Spleen (tissue), 11 donors: ENCODE measurements around the gene VASN. TPM values are rescaled to one million over a fixed set of nuclear protein-coding genes. Genes with fewer than 3 reads are reported as not detected.

ENCODE experiments used
- DNase-seq: peaks from one replicate; pipeline ENCODE4 v3.0.0-alpha.2; 2020
- H3K27ac ChIP-seq, 8 donors: fragments of 200-600 bp; sonication (generic) in 7 of 8; 1 replicate in 4 of 8; 2 replicates in 4 of 8; pipeline versions ENCODE4 v1.5.0 to v1.8.0; 2016 to 2021; ENCODE audit warnings: inconsistent platforms in 4 of 8, mild to moderate bottlenecking in 4 of 8, moderate library complexity in 1 of 8
- H3K27me3 ChIP-seq, 7 donors: fragments of 200-600 bp; sonication (generic) in 6 of 7; replicated peaks in 1 of 7; 1 replicate in 4 of 7; 2 replicates in 3 of 7; pipeline versions ENCODE4 v1.5.0 to v1.8.0; 2016 to 2021; ENCODE audit warnings: inconsistent platforms in 3 of 7, mild to moderate bottlenecking in 1 of 7
- H3K36me3 ChIP-seq, 6 donors: fragments of 200-600 bp; sonication (generic) in 5 of 6; 1 replicate in 4 of 6; 2 replicates in 2 of 6; pipeline versions ENCODE4 v1.5.0 to v1.8.0; 2016 to 2021; ENCODE audit warnings: inconsistent platforms in 2 of 6
- H3K4me1 ChIP-seq, 6 donors: fragments of 200-600 bp; sonication (generic) in 5 of 6; 1 replicate in 3 of 6; 2 replicates in 3 of 6; pipeline versions ENCODE4 v1.5.0 to v1.8.0; 2016 to 2021; ENCODE audit warnings: inconsistent platforms in 3 of 6
- H3K4me3 ChIP-seq, 8 donors: fragments of 200-600 bp; sonication (generic) in 7 of 8; 1 replicate in 4 of 8; 2 replicates in 4 of 8; pipeline versions ENCODE4 v1.5.0 to v1.8.0; 2016 to 2021; ENCODE audit warnings: inconsistent platforms in 4 of 8, mild to moderate bottlenecking in 4 of 8, moderate library complexity in 2 of 8
- H3K9me3 ChIP-seq, 8 donors: fragments of 200-600 bp; sonication (generic) in 7 of 8; 1 replicate in 4 of 8; 2 replicates in 4 of 8; pipeline versions ENCODE4 v1.5.0 to v1.8.0; 2016 to 2021; ENCODE audit warnings: inconsistent platforms in 4 of 8
- POLR2A ChIP-seq, 3 donors: fragments of 450-650 bp; IDR thresholded peaks; one replicate each; pipeline ENCODE4 v1.5.1; 2017; ENCODE audit warnings: antibody characterized with exemption in 3 of 3, mild to moderate bottlenecking in 1 of 3
- POLR2AphosphoS5 ChIP-seq, 3 donors: sonication (generic); formaldehyde crosslinking; IDR thresholded peaks; one replicate each; pipeline ENCODE4 v1.5.1; 2017; ENCODE audit warnings: antibody characterized with exemption in 3 of 3
- WGBS, 5 donors: extraction: QIAGEN DNeasy Blood & Tissue Kit in 3 of 5; methylation state at CpG; one replicate each; pipeline versions ENCODE4 v1.1.5 to v1.1.7; 2013 to 2018; 5-methylcytosine and 5-hydroxymethylcytosine counted together
- intact Hi-C: fragments of 100-400 bp; cut with DNase I; formaldehyde crosslinking; loops from one replicate; pipeline ENCODE4 v1.15.0; 2023; ENCODE audit warnings: low total_unique reads
- polyA plus RNA-seq, 3 donors: library from polyadenylated mRNA; stranded (reverse); fragments of 200-250 nt; gene quantifications; one replicate each; pipeline ENCODE4 v1.2.1, GENCODE V29; 2013
- total RNA-seq, 7 donors: library from RNA; depleted of rRNA in 3 of 7; stranded (reverse); fragments of >200 nt in 3 of 7; fragmentation: NEBNext Ultra II Directional in 4 of 7; extraction: Animal tissue kit (Norgen Biotek cat#: 25700) in 4 of 7; gene quantifications; one replicate each; pipeline versions ENCODE4 v1.1.0 to v1.2.1, GENCODE V29; 2016 to 2021
- TF ChIP-seq, protein P1 (sequence below), 11 experiments: fragments of 200-600 bp in 7 of 11; fragments of 450-650 bp in 4 of 11; sonication (generic) in 4 of 11; IDR thresholded peaks in 8 of 11; conservative IDR thresholded peaks in 3 of 11; 1 replicate in 7 of 11; 2 replicates in 4 of 11; pipeline versions ENCODE4 v1.4.0 to v1.8.0; 2016 to 2021; ENCODE audit warnings: antibody characterized with exemption in 11 of 11, inconsistent platforms in 4 of 11, mild to moderate bottlenecking in 1 of 11
- donor health status: healthy with polysubstance abuse.
- donor health status: DM: no; HTN: no; CAD: no; lungs with moderate emphysema.
- donor health status: DM: no; HTN: no; CAD: no.
- donor health status: Bipolar disorder and iron deficiency.
- donor health status: healthy.
- donor health status: DM: no; HTN: no; CAD: no.
- donor health status: DM: yes; HTN: yes; CAD: no.

VASN gene
- total and polyA plus RNA-seq, 10 donors = 2.0 to 24.9 (median 11.2) TPM

DNA sequence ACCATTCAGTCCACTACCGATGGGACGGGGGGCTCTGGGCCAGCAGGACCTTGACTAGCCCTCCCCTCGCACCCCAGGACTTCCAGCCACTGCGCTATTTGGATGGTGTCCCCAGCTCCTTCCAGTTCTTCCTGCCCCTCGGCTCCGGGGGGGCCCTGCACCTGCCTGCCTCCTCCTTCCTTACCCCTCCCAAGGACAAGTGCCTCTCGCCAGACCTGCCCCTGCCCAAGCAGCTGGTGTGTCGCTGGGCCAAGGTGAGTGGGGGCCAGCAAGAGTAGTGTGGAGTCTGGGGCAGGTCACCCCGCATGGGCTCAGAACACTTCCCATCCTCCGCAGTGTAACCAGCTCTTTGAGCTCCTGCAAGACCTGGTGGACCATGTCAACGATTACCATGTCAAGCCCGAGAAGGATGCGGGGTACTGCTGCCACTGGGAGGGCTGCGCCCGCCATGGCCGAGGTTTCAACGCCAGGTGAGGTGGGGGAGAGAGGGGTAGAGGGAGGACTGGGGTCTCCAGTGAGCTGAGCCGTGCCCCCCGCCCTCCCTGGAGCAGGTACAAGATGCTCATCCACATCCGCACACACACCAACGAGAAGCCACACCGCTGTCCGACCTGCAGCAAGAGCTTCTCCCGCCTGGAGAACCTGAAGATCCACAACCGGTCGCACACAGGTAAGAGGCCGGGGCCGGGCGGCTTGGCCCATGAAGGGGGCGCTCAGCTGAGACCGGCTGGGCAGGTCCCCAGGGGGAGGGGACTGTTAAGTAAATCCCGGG lies 36.7 kb upstream of the VASN start:
- H3K36me3 ChIP-seq = peaks cover 0 to 67% (median 22%) of the 10 kb centered on the region in 6 donors
- no peak overlapping the region for H3K27ac ChIP-seq
- 87 to 94% (median 87%) methylated on average over 17 to 32 of the region's 32 CpGs for WGBS, 5 donors
- peaks cover 0 to 18% (median 12%) of the 10 kb centered on the region in 6 donors for H3K4me1 ChIP-seq
- H3K4me3 ChIP-seq = no peak overlapping the region
- intact Hi-C loops = loop anchor here (5.0 kb wide), 1 partner anchor 48 kb away; no protein-coding TSS in a partner anchor
- TF ChIP-seq POLR2AphosphoS5 (IDR thresholded peaks at IDR 0.05) = peak in 1 of 3 donors; percentile 25
- TF ChIP-seq, protein P1, sequence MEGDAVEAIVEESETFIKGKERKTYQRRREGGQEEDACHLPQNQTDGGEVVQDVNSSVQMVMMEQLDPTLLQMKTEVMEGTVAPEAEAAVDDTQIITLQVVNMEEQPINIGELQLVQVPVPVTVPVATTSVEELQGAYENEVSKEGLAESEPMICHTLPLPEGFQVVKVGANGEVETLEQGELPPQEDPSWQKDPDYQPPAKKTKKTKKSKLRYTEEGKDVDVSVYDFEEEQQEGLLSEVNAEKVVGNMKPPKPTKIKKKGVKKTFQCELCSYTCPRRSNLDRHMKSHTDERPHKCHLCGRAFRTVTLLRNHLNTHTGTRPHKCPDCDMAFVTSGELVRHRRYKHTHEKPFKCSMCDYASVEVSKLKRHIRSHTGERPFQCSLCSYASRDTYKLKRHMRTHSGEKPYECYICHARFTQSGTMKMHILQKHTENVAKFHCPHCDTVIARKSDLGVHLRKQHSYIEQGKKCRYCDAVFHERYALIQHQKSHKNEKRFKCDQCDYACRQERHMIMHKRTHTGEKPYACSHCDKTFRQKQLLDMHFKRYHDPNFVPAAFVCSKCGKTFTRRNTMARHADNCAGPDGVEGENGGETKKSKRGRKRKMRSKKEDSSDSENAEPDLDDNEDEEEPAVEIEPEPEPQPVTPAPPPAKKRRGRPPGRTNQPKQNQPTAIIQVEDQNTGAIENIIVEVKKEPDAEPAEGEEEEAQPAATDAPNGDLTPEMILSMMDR (IDR thresholded peaks at IDR 0.05 in 8 of 11, conservative IDR thresholded peaks at IDR 0.05 in 3 of 11) = no peak
- DNase-seq = no peak
- H3K9me3 ChIP-seq = no peaks in the 10 kb centered on the region
- peaks cover 0 to 12% (median 0%) of the 10 kb centered on the region in 7 donors for H3K27me3 ChIP-seq

DNA sequence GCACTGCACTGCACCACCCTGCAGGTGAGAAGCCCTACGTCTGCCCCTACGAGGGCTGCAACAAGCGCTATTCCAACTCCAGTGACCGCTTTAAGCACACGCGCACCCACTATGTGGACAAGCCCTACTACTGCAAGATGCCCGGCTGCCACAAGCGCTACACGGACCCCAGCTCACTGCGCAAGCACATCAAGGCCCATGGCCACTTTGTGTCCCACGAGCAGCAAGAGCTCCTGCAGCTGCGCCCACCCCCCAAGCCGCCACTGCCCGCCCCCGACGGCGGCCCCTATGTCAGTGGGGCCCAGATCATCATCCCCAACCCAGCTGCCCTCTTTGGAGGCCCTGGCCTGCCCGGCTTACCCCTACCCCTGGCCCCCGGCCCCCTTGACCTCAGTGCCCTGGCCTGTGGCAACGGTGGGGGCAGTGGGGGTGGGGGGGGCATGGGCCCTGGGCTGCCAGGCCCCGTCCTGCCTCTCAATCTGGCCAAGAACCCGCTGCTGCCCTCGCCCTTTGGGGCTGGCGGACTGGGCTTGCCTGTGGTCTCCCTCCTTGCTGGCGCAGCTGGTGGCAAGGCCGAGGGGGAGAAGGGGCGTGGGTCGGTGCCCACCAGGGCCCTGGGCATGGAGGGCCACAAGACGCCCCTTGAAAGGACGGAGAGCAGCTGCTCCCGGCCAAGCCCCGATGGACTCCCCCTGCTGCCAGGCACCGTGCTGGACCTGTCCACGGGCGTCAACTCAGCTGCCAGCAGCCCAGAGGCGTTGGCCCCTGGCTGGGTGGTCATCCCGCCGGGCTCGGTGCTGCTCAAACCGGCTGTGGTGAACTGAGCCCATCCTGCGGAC lies 34.7 kb upstream of the VASN start:
- DNase-seq = no peak
- Histone ChIP-seq H3K4me3 (no peak overlapping the region), H3K36me3 (peaks cover 0 to 87% (median 34%) of the 10 kb centered on the region in 6 donors), H3K4me1 (peaks cover 0 to 17% (median 10%) of the 10 kb centered on the region in 6 donors), H3K27ac (no peak overlapping the region), H3K9me3 (no peaks in the 10 kb centered on the region), H3K27me3 (peaks cover 0 to 12% (median 0%) of the 10 kb centered on the region in 7 donors)
- intact Hi-C loops = no loop called here
- WGBS, 5 donors = 90 to 95% (median 92%) methylated on average over 5 to 41 of the region's 41 CpGs
- TF ChIP-seq, protein P1 (IDR thresholded peaks at IDR 0.05 in 8 of 11, conservative IDR thresholded peaks at IDR 0.05 in 3 of 11) = no peak
- TF ChIP-seq POLR2AphosphoS5 (IDR thresholded peaks at IDR 0.05) = peak in 1 of 3 donors; percentile 36
- no peak for TF ChIP-seq POLR2A (IDR thresholded peaks at IDR 0.05)

DNA sequence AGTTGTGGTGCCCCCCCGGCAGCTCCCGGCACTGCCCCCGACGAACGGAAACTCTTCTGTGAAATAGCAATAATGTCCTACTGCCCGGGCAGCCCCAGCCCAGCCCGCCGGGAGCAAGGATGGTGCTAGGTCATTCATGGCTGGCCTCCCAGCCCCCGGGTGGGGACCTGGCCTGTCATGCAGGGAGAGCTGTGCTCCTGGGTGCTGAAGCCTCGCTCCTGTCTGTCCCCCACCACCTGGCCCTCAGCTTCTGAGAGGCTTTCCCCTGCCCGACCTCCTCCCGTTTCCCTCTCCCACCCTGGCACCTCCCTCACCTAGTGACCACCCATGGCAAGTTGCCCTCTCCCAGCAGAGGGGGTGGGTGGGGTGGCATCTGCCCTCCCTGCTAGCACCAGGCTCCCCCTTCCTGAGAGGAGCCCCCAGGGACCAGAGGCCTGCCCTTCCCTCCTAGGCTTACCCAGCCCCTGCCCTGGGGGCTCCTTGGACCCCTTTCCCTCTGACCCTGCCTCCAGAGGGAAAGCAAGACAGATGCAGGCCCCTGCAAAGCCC lies 34.0 kb upstream of the VASN start:
- H3K27ac ChIP-seq = no peak overlapping the region

More for the DNA sequence above, 34.0 kb upstream of the VASN start:
- Histone ChIP-seq H3K9me3 (no peaks in the 10 kb centered on the region), H3K36me3 (peaks cover 0 to 88% (median 34%) of the 10 kb centered on the region in 6 donors), H3K27me3 (peaks cover 0 to 10% (median 0%) of the 10 kb centered on the region in 7 donors), H3K4me3 (no peak overlapping the region), H3K4me1 (peaks cover 0 to 17% (median 10%) of the 10 kb centered on the region in 6 donors)
- TF ChIP-seq POLR2AphosphoS5 (IDR thresholded peaks at IDR 0.05) = no peak
- TF ChIP-seq, protein P1 (IDR thresholded peaks at IDR 0.05 in 8 of 11, conservative IDR thresholded peaks at IDR 0.05 in 3 of 11) = no peak
- no peak for TF ChIP-seq POLR2A (IDR thresholded peaks at IDR 0.05)
- 67 to 88% (median 85%) methylated on average over 4 to 12 of the region's 12 CpGs for WGBS, 5 donors
- intact Hi-C loops = no loop called here
- DNase-seq = no peak
